Measurements from ENCODE around the gene CSH2. TPM values are rescaled to one million over a fixed set of nuclear protein-coding genes. Genes with fewer than 3 reads are reported as not detected.
A peak's percentile ranks its signal among the peaks of the same experiment; 100 is the strongest.
"Not testable (repeated sequence)": the region's sequence is repeated elsewhere in the genome, so short reads cannot be mapped to it uniquely, and the experiment has no call there.

Gene CSH2
- total and polyA plus RNA-seq, 5 donors from 2014 or later: 3.8 TPM; not detected in 4

DNA sequence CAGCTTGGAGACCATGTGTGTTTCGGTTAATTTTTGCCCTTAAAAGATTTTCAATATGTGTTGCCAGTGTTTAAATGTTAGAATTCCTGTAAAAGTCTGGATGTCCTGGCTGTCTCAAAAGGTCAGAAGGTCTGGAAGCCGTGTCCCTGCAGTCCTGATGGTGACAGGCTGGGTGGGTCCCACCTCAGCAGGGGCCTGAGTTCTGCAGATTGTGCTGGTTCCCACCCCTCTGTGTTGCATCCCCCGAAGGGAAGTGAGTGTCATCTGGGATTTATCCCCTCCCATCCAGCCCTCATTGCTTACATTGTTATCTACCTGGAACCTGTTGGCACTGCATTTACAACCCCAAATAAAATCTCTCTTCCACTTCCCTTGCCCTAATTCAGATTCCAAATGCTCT, 20.5 kb upstream of the CSH2 start:
- not testable (repeated sequence) for H3K9me3 ChIP-seq (ENCODE audit: control insufficient read depth in 2 of 2, low read length in 2 of 2); H3K4me1 ChIP-seq (ENCODE audit: control insufficient read depth, insufficient read depth, low read length, poor library complexity, severe bottlenecking); H3K4me3 ChIP-seq (ENCODE audit: low read depth, low read length); H3K36me3 Mint-ChIP-seq; H3K9me3 Mint-ChIP-seq; H3K27ac ChIP-seq (ENCODE audit: insufficient read depth, low read length, poor library complexity, severe bottlenecking); H3K27me3 Mint-ChIP-seq; H3K4me3 Mint-ChIP-seq; H3K27me3 ChIP-seq (ENCODE audit: control insufficient read depth, insufficient read depth, low read length); H3K27ac Mint-ChIP-seq; ATAC-seq (ENCODE audit: low read depth in 2 of 2); DNase-seq; H3K36me3 ChIP-seq (ENCODE audit: control insufficient read depth, insufficient read depth, low read length); H3K4me1 Mint-ChIP-seq

DNA sequence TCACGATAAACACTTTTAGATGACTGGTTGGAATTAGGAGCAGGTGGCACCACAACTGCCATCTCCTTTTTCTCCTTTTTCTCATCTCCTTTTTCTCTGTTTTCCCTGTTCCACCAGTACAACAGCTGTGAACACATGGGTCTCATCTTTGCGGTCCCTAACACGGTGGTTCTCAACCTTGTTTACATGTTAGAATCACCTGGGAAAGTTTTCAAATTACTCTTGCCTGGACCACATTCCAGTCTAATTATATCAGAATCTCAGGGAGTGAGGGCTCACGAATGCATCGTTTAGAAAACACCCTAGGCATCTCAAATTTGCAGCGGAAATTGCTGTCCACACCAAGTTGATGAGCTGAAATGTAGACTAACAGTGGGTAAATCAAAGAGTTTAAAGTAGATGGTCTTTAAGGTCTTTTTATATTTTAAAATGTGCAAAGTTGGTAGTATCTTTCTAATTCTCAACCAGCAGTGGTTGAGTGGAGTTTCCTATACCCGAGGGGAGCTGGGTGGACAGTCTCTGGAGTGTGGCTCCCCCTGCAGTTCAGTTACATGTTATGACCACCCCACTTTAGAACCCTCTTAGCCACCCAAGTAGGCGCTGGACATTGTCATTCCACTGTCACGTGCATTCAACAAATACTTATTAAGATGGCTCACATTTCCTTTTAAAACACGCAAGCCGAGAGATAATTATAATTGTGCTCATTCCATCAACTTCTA, 19.0 kb upstream of the CSH2 start:
- Mint-ChIP-seq H3K27ac (peak overlapping the region in 1 of 3 donors; percentile 3), H3K27me3 (peaks cover 15% of the 10 kb centered on the region)
- H3K4me1 Mint-ChIP-seq; H3K27ac ChIP-seq (ENCODE audit: insufficient read depth, low read length, poor library complexity, severe bottlenecking); H3K36me3 Mint-ChIP-seq; H3K4me3 Mint-ChIP-seq; H3K4me1 ChIP-seq (ENCODE audit: control insufficient read depth, insufficient read depth, low read length, poor library complexity, severe bottlenecking); H3K36me3 ChIP-seq (ENCODE audit: control insufficient read depth, insufficient read depth, low read length); ATAC-seq (ENCODE audit: low read depth in 2 of 2); H3K9me3 ChIP-seq (ENCODE audit: control insufficient read depth in 2 of 2, low read length in 2 of 2); H3K9me3 Mint-ChIP-seq; H3K4me3 ChIP-seq (ENCODE audit: low read depth, low read length); H3K27me3 ChIP-seq (ENCODE audit: control insufficient read depth, insufficient read depth, low read length); DNase-seq: not testable (repeated sequence)

DNA sequence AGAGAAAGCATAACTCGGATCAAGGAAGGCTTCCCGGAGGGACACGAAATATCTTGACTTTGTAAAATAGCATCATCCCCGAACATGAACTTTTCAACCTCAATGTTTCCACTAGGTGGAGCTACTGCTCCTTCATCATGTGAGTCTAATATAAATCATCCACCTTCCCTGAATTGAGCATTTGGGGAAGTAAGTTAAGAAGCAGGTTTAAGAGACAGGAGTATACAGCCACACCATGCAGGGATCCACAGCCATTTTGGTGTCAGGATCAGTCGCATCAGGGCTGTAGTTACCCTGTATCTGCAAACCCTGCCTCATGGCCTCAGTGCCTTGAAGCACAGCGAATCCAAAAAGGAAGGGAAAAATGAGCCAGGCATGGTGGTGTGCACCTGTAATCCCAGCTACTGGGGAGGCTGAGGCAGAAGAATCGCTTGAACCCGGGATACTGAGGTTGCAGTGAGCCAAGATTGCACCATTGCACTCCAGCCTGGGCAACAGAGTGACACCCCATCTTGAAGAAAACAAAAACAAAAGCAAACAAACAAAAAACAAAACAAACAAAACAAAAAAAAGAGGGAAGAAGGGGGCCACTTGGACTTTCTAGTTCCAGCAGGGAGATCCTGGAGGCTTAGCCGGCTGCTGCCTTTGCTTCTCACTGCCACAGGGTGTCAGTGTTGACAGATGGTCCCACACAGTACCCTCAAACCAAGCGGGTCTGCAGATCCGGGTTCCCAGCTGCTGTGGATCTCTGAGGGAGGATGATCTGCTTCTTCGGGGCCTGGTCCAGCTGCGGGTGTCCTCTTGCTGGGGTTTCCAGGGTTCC, 15.8 kb upstream of the CSH2 start:
- not testable (repeated sequence) for H3K9me3 ChIP-seq (ENCODE audit: control insufficient read depth in 2 of 2, low read length in 2 of 2); H3K27ac Mint-ChIP-seq; H3K36me3 ChIP-seq (ENCODE audit: control insufficient read depth, insufficient read depth, low read length); H3K36me3 Mint-ChIP-seq; H3K27me3 ChIP-seq (ENCODE audit: control insufficient read depth, insufficient read depth, low read length); H3K4me1 ChIP-seq (ENCODE audit: control insufficient read depth, insufficient read depth, low read length, poor library complexity, severe bottlenecking); H3K4me3 ChIP-seq (ENCODE audit: low read depth, low read length); H3K4me3 Mint-ChIP-seq; H3K27ac ChIP-seq (ENCODE audit: insufficient read depth, low read length, poor library complexity, severe bottlenecking); H3K4me1 Mint-ChIP-seq; H3K9me3 Mint-ChIP-seq
- DNase-seq: peak in 2 of 3 donors; percentile 26 to 35
- peak; percentile 44 to 55 for ATAC-seq (ENCODE audit: low read depth in 2 of 2)
- peaks cover 30% of the 10 kb centered on the region for H3K27me3 Mint-ChIP-seq

DNA sequence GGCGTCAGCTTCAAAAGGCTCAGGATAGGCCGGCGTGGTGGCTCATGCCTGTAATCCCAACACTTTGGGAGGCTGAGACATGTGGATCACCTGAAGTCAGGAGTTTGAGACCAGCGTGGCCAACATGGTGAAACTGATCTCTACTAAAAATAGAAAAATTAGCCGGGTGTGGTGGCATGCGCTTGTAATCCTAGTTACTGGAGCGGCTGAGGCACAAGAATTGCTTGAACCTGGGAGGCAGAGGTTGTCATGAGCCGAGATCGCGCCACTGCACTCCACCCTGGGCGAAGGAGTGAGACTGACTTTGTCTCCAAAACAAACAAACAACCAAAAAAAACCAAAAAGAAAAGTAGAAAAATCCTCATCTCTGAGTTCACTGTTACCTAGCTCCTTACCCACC, 11.6 kb upstream of the CSH2 start:
- not testable (repeated sequence) for H3K27ac ChIP-seq (ENCODE audit: insufficient read depth, low read length, poor library complexity, severe bottlenecking); H3K4me3 Mint-ChIP-seq

DNA sequence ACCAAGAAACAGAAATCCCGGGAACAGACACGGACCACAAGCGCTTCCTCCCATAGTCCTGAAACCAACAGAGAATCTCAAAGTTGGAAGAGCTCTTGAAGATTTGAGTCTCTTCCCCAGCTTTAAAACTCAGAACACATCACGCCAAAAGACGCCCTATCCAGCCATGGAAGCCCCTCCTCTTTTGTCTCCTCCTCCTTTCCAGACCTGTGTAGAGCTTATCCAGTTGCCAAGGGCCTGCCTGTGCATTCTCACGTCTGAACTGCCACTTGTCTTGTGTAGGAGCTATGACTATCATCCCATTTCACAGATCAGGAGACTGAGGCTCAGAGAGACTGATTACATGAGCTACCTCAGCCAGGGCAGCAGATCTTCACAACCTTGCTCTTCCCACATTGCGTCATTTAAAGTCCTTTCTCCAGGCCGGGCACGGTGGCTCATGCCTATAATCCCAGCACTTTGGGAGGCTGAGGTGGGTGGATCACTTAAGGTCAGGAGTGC, 9.2 kb upstream of the CSH2 start:
- peaks cover 24% of the 10 kb centered on the region for H3K27me3 Mint-ChIP-seq
- H3K27ac Mint-ChIP-seq: peak overlapping the region in 1 of 3 donors; percentile 76
- not testable (repeated sequence) for H3K27ac ChIP-seq (ENCODE audit: insufficient read depth, low read length, poor library complexity, severe bottlenecking)

More for the DNA sequence above, 11.6 kb upstream of the CSH2 start:
- not testable (repeated sequence) for H3K36me3 Mint-ChIP-seq; H3K9me3 Mint-ChIP-seq; H3K4me1 ChIP-seq (ENCODE audit: control insufficient read depth, insufficient read depth, low read length, poor library complexity, severe bottlenecking); H3K27ac Mint-ChIP-seq; H3K9me3 ChIP-seq (ENCODE audit: control insufficient read depth in 2 of 2, low read length in 2 of 2); H3K36me3 ChIP-seq (ENCODE audit: control insufficient read depth, insufficient read depth, low read length); DNase-seq; ATAC-seq (ENCODE audit: low read depth in 2 of 2); H3K4me3 ChIP-seq (ENCODE audit: low read depth, low read length); H3K27me3 ChIP-seq (ENCODE audit: control insufficient read depth, insufficient read depth, low read length); H3K4me1 Mint-ChIP-seq
- H3K27me3 Mint-ChIP-seq: peaks cover 32% of the 10 kb centered on the region

DNA sequence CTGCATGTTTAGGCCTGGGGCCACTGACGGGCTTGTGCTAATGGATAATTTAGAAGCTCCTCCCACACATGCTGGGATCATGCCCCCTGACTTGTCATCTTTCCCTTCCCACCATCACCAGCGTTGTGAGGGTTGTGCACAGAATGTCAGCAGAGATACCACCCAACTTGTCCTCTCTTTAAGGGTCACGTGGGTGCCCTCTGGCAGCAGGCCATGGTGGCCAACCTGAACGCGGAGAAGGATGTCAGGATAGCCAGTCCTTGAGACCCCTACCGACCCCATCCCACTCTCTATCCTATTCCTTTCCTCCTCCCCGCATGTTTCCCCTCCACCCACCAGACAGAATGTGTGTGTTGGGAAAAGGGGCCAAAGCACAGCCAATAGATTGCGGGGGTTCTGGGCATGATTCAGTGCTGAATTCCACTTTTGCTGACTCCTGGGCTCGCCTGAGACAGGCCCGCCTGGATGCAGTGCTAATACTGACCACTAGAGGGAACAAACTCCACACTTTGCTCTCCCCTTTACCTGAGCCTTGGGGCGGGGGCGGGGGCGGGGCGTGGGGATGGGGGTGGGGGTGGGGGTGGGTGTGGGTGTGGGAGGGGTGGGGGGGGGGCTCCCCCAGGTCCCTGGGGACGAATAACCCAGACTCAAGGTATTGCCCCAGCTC, 8.6 kb upstream of the CSH2 start, which contains the start of gene GH2:
Gene GH2, minus strand, starts transcription at position 10 of the 667 bp plus-strand sequence. CDS start 143 bp downstream, outside the sequence.
- ATAC-seq (ENCODE audit: low read depth in 2 of 2) (peak; percentile 83 to 88), DNase-seq (peak; percentile 44 to 55 (median 51))
- no peaks in the 10 kb centered on the region for H3K36me3 ChIP-seq (ENCODE audit: control insufficient read depth, insufficient read depth, low read length)
- no peak within 1 kb of the TSS for H3K27ac ChIP-seq (ENCODE audit: insufficient read depth, low read length, poor library complexity, severe bottlenecking)
- no peak within 1 kb of the TSS for H3K4me3 ChIP-seq (ENCODE audit: low read depth, low read length)
- no peak within 1 kb of the TSS for H3K4me3 Mint-ChIP-seq
- no peaks in the 10 kb centered on the region for H3K4me1 ChIP-seq (ENCODE audit: control insufficient read depth, insufficient read depth, low read length, poor library complexity, severe bottlenecking)
- no peaks in the 10 kb centered on the region for H3K27me3 ChIP-seq (ENCODE audit: control insufficient read depth, insufficient read depth, low read length)
- H3K27me3 Mint-ChIP-seq: peaks cover 18% of the 10 kb centered on the region
- peaks cover 0 to 4% (median 0%) of the 10 kb centered on the region in 4 donors for H3K4me1 Mint-ChIP-seq
- no peaks in the 10 kb centered on the region for H3K36me3 Mint-ChIP-seq
- H3K9me3 ChIP-seq (ENCODE audit: control insufficient read depth in 2 of 2, low read length in 2 of 2): no peaks in the 10 kb centered on the region
- no peaks in the 10 kb centered on the region for H3K9me3 Mint-ChIP-seq
- H3K27ac Mint-ChIP-seq: peak within 1 kb of the TSS in 1 of 3 donors; percentile 76

More for the DNA sequence above, 9.2 kb upstream of the CSH2 start:
- H3K4me1 ChIP-seq (ENCODE audit: control insufficient read depth, insufficient read depth, low read length, poor library complexity, severe bottlenecking); H3K4me1 Mint-ChIP-seq; H3K36me3 Mint-ChIP-seq; H3K27me3 ChIP-seq (ENCODE audit: control insufficient read depth, insufficient read depth, low read length); DNase-seq; ATAC-seq (ENCODE audit: low read depth in 2 of 2); H3K9me3 ChIP-seq (ENCODE audit: control insufficient read depth in 2 of 2, low read length in 2 of 2); H3K4me3 ChIP-seq (ENCODE audit: low read depth, low read length); H3K4me3 Mint-ChIP-seq; H3K36me3 ChIP-seq (ENCODE audit: control insufficient read depth, insufficient read depth, low read length); H3K9me3 Mint-ChIP-seq: not testable (repeated sequence)

DNA sequence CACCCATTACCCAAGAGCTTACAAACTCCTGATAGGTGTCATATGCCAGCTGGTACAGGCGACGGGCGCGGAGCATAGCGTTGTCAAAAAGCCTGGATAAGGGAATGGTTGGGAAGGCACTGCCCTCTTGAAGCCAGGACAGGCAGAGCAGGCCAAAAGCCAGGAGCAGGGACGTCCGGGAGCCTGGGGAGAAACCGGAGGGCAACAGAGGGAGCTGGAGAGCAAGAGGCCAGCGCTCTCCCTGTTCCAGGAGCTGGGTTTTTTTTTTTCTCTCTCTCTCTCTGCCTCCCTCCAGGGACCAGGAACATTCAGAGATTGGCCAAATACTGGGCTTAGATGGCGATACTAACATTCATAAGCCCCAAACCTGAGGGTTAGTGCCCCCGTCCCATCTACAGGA, 7.9 kb upstream of the CSH2 start:
- H3K27ac Mint-ChIP-seq; H3K36me3 Mint-ChIP-seq; H3K27ac ChIP-seq (ENCODE audit: insufficient read depth, low read length, poor library complexity, severe bottlenecking); H3K4me3 Mint-ChIP-seq; H3K9me3 ChIP-seq (ENCODE audit: control insufficient read depth in 2 of 2, low read length in 2 of 2); H3K36me3 ChIP-seq (ENCODE audit: control insufficient read depth, insufficient read depth, low read length); H3K9me3 Mint-ChIP-seq; H3K4me1 Mint-ChIP-seq; H3K27me3 ChIP-seq (ENCODE audit: control insufficient read depth, insufficient read depth, low read length); H3K4me3 ChIP-seq (ENCODE audit: low read depth, low read length); ATAC-seq (ENCODE audit: low read depth in 2 of 2); DNase-seq; H3K4me1 ChIP-seq (ENCODE audit: control insufficient read depth, insufficient read depth, low read length, poor library complexity, severe bottlenecking): not testable (repeated sequence)
- peaks cover 15% of the 10 kb centered on the region for H3K27me3 Mint-ChIP-seq

All from CD4-positive, CD25-positive, alpha-beta regulatory T cell (primary cell).